K562 (cell line): ENCODE measurements around the gene GCA.

Experiments used
- EHMT2 ChIP-seq: fragments of 450-650 bp; IDR thresholded peaks from 2 replicates; pipeline ENCODE4 v1.6.1; 2018; ENCODE audit warnings: antibody characterized with exemption
- KLF16 ChIP-seq: IDR thresholded peaks from 2 replicates; pipeline ENCODE4 v1.6.1; 2016; ENCODE audit warnings: antibody characterized with exemption
- MEF2A ChIP-seq: IDR thresholded peaks from 2 replicates; pipeline ENCODE4 v1.6.1; 2011; ENCODE audit warnings: low read depth, mild to moderate bottlenecking, low read length, moderate library complexity; ENCODE audit not compliant: control insufficient read depth
- PHF8 ChIP-seq: fragments of 200-600 bp; sonication (generic); IDR thresholded peaks from 2 replicates; pipeline ENCODE4 v1.6.1; 2012; ENCODE audit warnings: mixed run types, mild to moderate bottlenecking, inconsistent platforms, low read length, moderate library complexity, borderline replicate concordance

DNA sequence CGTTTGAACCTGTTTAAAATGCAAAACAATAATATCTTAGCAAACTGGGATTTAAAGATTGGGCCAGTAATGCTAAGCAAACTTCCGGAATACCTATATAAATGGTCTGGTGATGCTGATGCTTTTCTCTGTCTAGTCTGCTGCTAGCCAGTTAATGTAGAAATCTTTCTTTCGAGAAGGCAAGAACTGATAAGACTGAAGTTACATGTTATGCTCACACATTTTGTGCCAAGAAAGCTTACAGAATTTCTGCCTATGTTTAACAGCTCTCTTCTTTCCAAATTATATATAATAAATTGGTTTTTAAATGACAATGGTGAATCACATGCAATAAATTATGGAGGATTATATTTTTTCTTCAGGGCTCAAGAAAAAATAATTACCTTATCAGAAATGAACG is 37.9 kb downstream of the GCA start:
- TF ChIP-seq EHMT2 (no peak), PHF8 (no peak), KLF16 (no peak), MEF2A (no peak)
